Stomach (tissue), 9 donors: ENCODE data around the gene VSIG10L2. TPM values are rescaled to one million over a fixed set of nuclear protein-coding genes. Genes with fewer than 3 reads are reported as not detected.

ENCODE experiments used
- DNase-seq, 2 donors: peaks; one replicate each; pipeline versions ENCODE4 v3.0.0 to v3.0.0-alpha.2; 2013 to 2019
- H3K27ac ChIP-seq, 5 donors: fragments of 200-600 bp in 4 of 5; sonication (generic) in 4 of 5; one replicate each; pipeline ENCODE4 v1.5.1; 2013 to 2019; ENCODE audit warnings: mild to moderate bottlenecking in 1 of 5, moderate library complexity in 1 of 5
- H3K27me3 ChIP-seq, 3 donors: fragments of 200-600 bp; sonication (generic); one replicate each; pipeline ENCODE4 v1.5.1; 2017 to 2019; ENCODE audit warnings: mixed run types in 1 of 3
- H3K36me3 ChIP-seq, 4 donors: fragments of 200-600 bp; sonication (generic); 1 replicate in 3 of 4; 2 replicates in 1 of 4; pipeline ENCODE4 v1.5.1; 2016 to 2019
- H3K4me1 ChIP-seq, 4 donors: fragments of 200-600 bp; sonication (generic); one replicate each; pipeline ENCODE4 v1.5.1; 2016 to 2019
- H3K4me3 ChIP-seq, 4 donors: fragments of 200-600 bp; sonication (generic) in 3 of 4; one replicate each; pipeline ENCODE4 v1.5.1; 2016 to 2019; ENCODE audit warnings: mild to moderate bottlenecking in 1 of 4
- H3K9me3 ChIP-seq, 4 donors: fragments of 200-600 bp; sonication (generic); one replicate each; pipeline ENCODE4 v1.5.1; 2016 to 2019
- CTCF ChIP-seq, 7 experiments: fragments of 450-650 bp in 4 of 7; fragments of 200-600 bp in 3 of 7; sonication (generic) in 3 of 7; IDR thresholded peaks; one replicate each; pipeline ENCODE4 v1.5.1; 2016 to 2019; ENCODE audit warnings: antibody characterized with exemption in 7 of 7, control low read depth in 2 of 7, mild to moderate bottlenecking in 1 of 7
- EP300 ChIP-seq: sonication (generic); formaldehyde crosslinking; IDR thresholded peaks from one replicate; pipeline ENCODE4 v1.6.1; 2017; ENCODE audit warnings: antibody characterized with exemption
- POLR2A ChIP-seq, 4 donors: fragments of 450-650 bp; IDR thresholded peaks; one replicate each; pipeline ENCODE4 v1.6.1; 2016; ENCODE audit warnings: antibody characterized with exemption in 4 of 4, control low read depth in 2 of 4, mild to moderate bottlenecking in 1 of 4, moderate library complexity in 1 of 4
- POLR2AphosphoS5 ChIP-seq, 3 donors: sonication (generic); formaldehyde crosslinking; IDR thresholded peaks; one replicate each; pipeline ENCODE4 v1.6.1; 2016; ENCODE audit warnings: antibody characterized with exemption in 3 of 3
- WGBS, 5 donors: extraction: QIAGEN DNeasy Blood & Tissue Kit in 3 of 5; methylation state at CpG; one replicate each; pipeline versions ENCODE4 v1.1.5 to v1.1.7; 2013 to 2018; 5-methylcytosine and 5-hydroxymethylcytosine counted together
- intact Hi-C: fragments of 100-400 bp; cut with DNase I; formaldehyde crosslinking; loops from one replicate; pipeline ENCODE4 v1.15.1; 2023; ENCODE audit warnings: low total_unique reads
- polyA plus RNA-seq, 3 donors: library from polyadenylated mRNA; stranded (reverse); fragments of 200-250 nt; gene quantifications; one replicate each; pipeline ENCODE4 v1.2.3, GENCODE V29; 2013
- total RNA-seq, 5 donors: library from RNA; depleted of rRNA; stranded (reverse); fragments of >200 nt; gene quantifications; one replicate each; pipeline versions ENCODE4 v1.1.0 to v1.2.3, GENCODE V29; 2014 to 2016
- donor health status: healthy with polysubstance abuse.
- donor health status: Bipolar disorder and iron deficiency.
- donor health status: healthy.

VSIG10L2 gene
- total and polyA plus RNA-seq, 8 donors: 0.35 to 1.4 TPM; not detected in 6

DNA sequence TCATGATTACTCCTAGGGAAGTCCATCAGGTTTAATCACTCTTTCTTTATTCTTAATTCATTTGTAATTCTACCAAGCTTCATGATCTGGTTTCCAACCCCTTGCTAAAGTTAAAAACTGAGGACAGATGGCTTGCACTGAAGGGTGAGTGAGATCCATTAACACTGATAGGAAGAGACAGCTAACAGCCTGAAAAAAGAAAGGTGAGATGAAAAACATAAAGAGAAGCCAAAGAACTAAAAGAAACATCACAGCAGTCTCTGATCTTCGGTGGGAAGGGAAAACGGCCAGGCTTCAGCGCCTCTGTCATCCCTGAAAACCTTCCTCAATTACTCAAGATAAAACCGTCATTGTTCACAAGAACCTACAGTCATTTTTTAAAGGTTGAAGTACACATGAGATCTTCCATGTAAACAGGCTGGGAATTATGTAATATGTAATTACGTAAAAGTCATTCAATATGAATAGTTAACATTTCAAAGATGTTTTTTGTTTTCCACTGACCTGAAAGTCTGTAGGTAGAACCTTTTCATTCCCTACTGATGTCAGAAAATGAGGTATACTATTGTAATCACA is 41.3 kb downstream of the VSIG10L2 start:
- Histone ChIP-seq H3K4me3 (no peak overlapping the region), H3K27me3 (no peaks in the 10 kb centered on the region), H3K36me3 (peaks cover 3 to 37% (median 8%) of the 10 kb centered on the region in 4 donors), H3K9me3 (no peaks in the 10 kb centered on the region), H3K4me1 (peaks cover 0 to 6% (median 0%) of the 10 kb centered on the region in 4 donors), H3K27ac (no peak overlapping the region)
- no peak for TF ChIP-seq CTCF (IDR thresholded peaks at IDR 0.05)
- no peak for TF ChIP-seq EP300
- no peak for TF ChIP-seq POLR2A (IDR thresholded peaks at IDR 0.05)
- DNase-seq: no peak
- 60 to 82% (median 72%) methylated on average over 5 of the region's 5 CpGs for WGBS, 5 donors
- intact Hi-C loops: no loop called here

- Histone ChIP-seq H3K36me3 (peaks cover 0 to 41% (median 10%) of the 10 kb centered on the region in 4 donors), H3K9me3 (no peaks in the 10 kb centered on the region), H3K4me3 (no peak overlapping the region), H3K27me3 (no peaks in the 10 kb centered on the region), H3K4me1 (peaks cover 0 to 6% (median 0%) of the 10 kb centered on the region in 4 donors), H3K27ac (no peak overlapping the region)
- WGBS, 5 donors: 47 to 73% (median 62%) methylated on average over 3 of the region's 3 CpGs
- TF ChIP-seq POLR2AphosphoS5 (IDR thresholded peaks at IDR 0.05) (no peak), POLR2A (IDR thresholded peaks at IDR 0.05) (no peak), CTCF (IDR thresholded peaks at IDR 0.05) (no peak), EP300 (no peak)
- peak in 1 of 2 donors; percentile 69 for DNase-seq
- intact Hi-C loops: no loop called here
Observed at GRCh38 chr11:125990244-125990643, 44.4 kb downstream of the VSIG10L2 start.

- TF ChIP-seq POLR2A (IDR thresholded peaks at IDR 0.05): no peak
- no peak for TF ChIP-seq CTCF (IDR thresholded peaks at IDR 0.05)
- no peak for TF ChIP-seq EP300
- TF ChIP-seq POLR2AphosphoS5 (IDR thresholded peaks at IDR 0.05): no peak
- no peaks in the 10 kb centered on the region for H3K27me3 ChIP-seq
- no peak overlapping the region for H3K4me3 ChIP-seq
- H3K9me3 ChIP-seq: no peaks in the 10 kb centered on the region
- intact Hi-C loops: no loop called here
- H3K4me1 ChIP-seq: peaks cover 0 to 6% (median 0%) of the 10 kb centered on the region in 4 donors
- no peak overlapping the region for H3K27ac ChIP-seq
- peaks cover 0 to 48% (median 16%) of the 10 kb centered on the region in 4 donors for H3K36me3 ChIP-seq
- DNase-seq: no peak
- 93 to 95% (median 94%) methylated on average over 7 of the region's 7 CpGs for WGBS, 5 donors
Observed at GRCh38 chr11:125992893-125993292, 47.0 kb downstream of the VSIG10L2 start.

GRCh38 chr11:125994509-125994908 is 48.7 kb downstream of the VSIG10L2 start:
- no peak for DNase-seq
- H3K4me1 ChIP-seq: peaks cover 0 to 6% (median 0%) of the 10 kb centered on the region in 4 donors
- intact Hi-C loops: no loop called here
- WGBS, 5 donors: 80 to 88% (median 86%) methylated on average over 5 of the region's 5 CpGs
- no peaks in the 10 kb centered on the region for H3K27me3 ChIP-seq
- H3K36me3 ChIP-seq: peaks cover 0 to 48% (median 15%) of the 10 kb centered on the region in 4 donors
- no peak overlapping the region for H3K27ac ChIP-seq
- TF ChIP-seq CTCF (IDR thresholded peaks at IDR 0.05) (no peak), EP300 (no peak), POLR2AphosphoS5 (IDR thresholded peaks at IDR 0.05) (no peak), POLR2A (IDR thresholded peaks at IDR 0.05) (no peak)
- no peak overlapping the region for H3K4me3 ChIP-seq
- H3K9me3 ChIP-seq: no peaks in the 10 kb centered on the region
